Measurements from ENCODE around the gene EHD3.

Gene EHD3

DNA sequence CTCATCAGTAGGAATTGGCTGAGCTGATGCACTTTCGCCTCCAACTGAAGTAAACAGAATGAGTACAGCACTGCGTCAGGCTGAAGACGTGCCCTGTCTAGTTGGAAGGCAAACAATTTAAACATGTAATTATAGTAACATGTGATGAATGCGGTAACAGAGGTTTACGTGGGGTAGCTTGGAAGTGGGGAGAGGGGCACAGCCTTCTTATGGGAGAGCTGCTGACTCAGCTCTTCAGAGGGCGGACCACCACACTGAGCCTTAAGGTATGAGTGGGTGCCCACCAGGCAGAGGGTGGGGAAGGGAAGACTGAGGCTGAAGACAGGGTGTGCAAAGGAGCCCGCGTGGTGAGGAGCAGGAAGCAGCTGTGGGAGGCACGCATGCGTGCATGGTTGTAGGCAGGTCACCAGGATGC is 6.2 kb upstream of the EHD3 start:
- Histone ChIP-seq H3K27me3 (ENCODE audit: control insufficient read depth, insufficient read depth, low read length) (peaks cover 40% of the 10 kb centered on the region), H3K36me3 (ENCODE audit: insufficient read depth, low read length) (no peaks in the 10 kb centered on the region), H3K9ac (ENCODE audit: low read depth, low read length) (no peak overlapping the region), H3K4me1 (ENCODE audit: control insufficient read depth, insufficient read depth, low read length) (no peaks in the 10 kb centered on the region), H3K9me3 (replicated peaks; ENCODE audit: low read length) (no peaks in the 10 kb centered on the region), H3K4me3 (ENCODE audit: low read length) (no peak overlapping the region), H3K4me2 (ENCODE audit: low read length) (no peak overlapping the region)

DNA sequence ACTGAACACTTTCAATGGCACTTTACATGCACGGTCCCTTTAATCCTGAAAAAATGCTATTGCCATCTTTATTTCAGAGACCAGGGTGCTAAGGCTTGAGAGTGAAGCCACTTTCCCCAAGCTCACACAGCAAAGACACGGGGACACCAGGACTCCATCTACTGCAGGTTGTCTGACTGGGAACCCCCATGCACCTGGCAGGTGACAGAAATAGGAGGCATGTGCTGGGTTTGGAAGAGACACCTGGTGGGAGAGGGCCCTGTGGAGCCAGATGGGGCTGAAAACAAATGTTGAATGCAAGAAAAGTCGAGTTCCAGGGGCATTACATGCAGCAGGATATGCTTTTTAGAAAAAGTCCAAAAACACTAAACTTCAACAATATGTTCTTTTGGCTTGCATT is 5.2 kb upstream of the EHD3 start:
- Histone ChIP-seq H3K27me3 (ENCODE audit: control insufficient read depth, insufficient read depth, low read length) (peaks cover 34% of the 10 kb centered on the region), H3K4me1 (ENCODE audit: control insufficient read depth, insufficient read depth, low read length) (no peaks in the 10 kb centered on the region), H3K4me3 (ENCODE audit: low read length) (no peak overlapping the region), H3K9ac (ENCODE audit: low read depth, low read length) (no peak overlapping the region), H3K4me2 (ENCODE audit: low read length) (no peak overlapping the region), H3K36me3 (ENCODE audit: insufficient read depth, low read length) (no peaks in the 10 kb centered on the region), H3K9me3 (replicated peaks; ENCODE audit: low read length) (no peaks in the 10 kb centered on the region)

DNA sequence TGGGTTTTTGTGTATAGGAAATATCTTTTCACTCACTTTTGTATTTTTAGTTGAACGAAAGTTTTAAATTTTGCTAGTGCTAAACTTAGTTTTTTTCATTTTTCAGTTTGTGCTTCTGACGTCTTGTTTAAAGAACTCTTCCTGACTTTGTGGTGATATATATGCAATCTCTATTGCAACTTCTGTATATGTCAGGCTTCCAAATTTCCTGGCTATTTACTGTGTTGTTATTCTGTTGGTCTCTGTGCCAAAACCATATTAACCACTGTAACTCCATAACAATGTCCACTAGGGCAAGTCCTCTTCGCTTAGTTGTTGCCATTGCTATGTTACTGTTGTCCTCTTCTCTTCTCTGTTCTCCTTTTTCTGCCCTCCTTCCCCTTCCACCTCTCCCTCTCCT is 3.2 kb upstream of the EHD3 start:
- Histone ChIP-seq H3K4me2 (ENCODE audit: low read length) (no peak overlapping the region), H3K4me3 (ENCODE audit: low read length) (no peak overlapping the region), H3K9ac (ENCODE audit: low read depth, low read length) (no peak overlapping the region), H3K9me3 (replicated peaks; ENCODE audit: low read length) (no peaks in the 10 kb centered on the region), H3K4me1 (ENCODE audit: control insufficient read depth, insufficient read depth, low read length) (peaks cover 6% of the 10 kb centered on the region), H3K27me3 (ENCODE audit: control insufficient read depth, insufficient read depth, low read length) (peaks cover 32% of the 10 kb centered on the region), H3K36me3 (ENCODE audit: insufficient read depth, low read length) (no peaks in the 10 kb centered on the region)

DNA sequence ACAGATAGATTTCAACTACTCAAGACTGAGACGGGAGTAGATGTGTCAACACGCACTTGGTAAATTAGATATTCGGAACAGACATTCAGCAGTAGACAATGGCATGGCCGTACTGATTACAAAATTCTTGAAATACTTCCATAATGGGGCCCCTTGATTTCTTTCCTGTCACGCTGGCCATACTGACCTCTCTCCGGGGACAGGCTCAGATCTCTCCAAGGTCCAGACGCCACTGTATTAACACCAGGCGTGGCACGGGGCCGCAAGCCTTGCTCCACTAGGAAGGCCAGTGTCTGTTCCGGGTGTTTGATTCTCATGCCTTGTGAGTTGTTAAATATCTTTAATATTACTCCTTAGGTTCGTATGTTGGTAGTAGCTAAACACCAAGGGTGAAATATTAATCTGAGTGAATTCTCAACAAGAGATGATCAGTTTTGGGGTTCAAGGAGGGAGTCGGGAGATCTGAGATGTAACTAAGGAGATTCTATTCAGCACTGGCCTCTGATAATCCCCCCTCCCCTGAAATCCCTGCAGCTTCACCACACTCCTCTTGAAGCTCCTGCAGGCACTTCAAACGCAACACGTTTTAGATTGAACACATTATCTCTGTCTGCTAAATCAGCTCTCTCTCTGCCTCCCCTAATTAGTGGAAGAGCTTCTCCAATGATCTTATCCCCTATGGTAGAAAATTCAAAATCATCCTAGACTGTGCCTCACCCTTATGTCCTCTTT is 2.2 kb upstream of the EHD3 start:
- Histone ChIP-seq H3K9ac (ENCODE audit: low read depth, low read length) (no peak overlapping the region), H3K27me3 (ENCODE audit: control insufficient read depth, insufficient read depth, low read length) (peaks cover 22% of the 10 kb centered on the region), H3K4me2 (ENCODE audit: low read length) (no peak overlapping the region), H3K4me1 (ENCODE audit: control insufficient read depth, insufficient read depth, low read length) (peaks cover 6% of the 10 kb centered on the region), H3K9me3 (replicated peaks; ENCODE audit: low read length) (no peaks in the 10 kb centered on the region), H3K36me3 (ENCODE audit: insufficient read depth, low read length) (no peaks in the 10 kb centered on the region), H3K4me3 (ENCODE audit: low read length) (no peak overlapping the region)

DNA sequence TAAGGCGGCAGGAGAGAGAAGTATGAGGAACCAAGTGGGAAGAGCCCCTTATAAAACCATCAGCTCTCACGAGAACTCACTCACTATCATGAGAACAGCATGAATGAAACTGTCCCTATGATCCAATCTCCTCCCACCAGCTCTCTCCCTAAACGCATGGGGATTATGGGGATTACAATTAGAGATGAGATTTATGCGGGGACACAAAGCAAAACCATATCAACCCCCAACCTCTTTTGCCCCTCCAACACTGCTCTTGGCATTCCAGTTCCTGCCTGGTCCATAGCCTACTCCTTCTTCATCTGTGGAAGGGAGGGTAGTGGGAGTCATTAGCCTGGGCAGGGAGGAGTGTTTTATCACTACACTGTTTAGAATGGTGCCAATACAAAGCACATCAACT is 1.4 kb upstream of the EHD3 start:
- H3K4me2 ChIP-seq (ENCODE audit: low read length) = no peak overlapping the region
- H3K9me3 ChIP-seq (replicated peaks; ENCODE audit: low read length) = no peaks in the 10 kb centered on the region
- peaks cover 14% of the 10 kb centered on the region for H3K27me3 ChIP-seq (ENCODE audit: control insufficient read depth, insufficient read depth, low read length)
- peaks cover 6% of the 10 kb centered on the region for H3K4me1 ChIP-seq (ENCODE audit: control insufficient read depth, insufficient read depth, low read length)
- no peak overlapping the region for H3K9ac ChIP-seq (ENCODE audit: low read depth, low read length)
- no peaks in the 10 kb centered on the region for H3K36me3 ChIP-seq (ENCODE audit: insufficient read depth, low read length)
- H3K4me3 ChIP-seq (ENCODE audit: low read length) = no peak overlapping the region

DNA sequence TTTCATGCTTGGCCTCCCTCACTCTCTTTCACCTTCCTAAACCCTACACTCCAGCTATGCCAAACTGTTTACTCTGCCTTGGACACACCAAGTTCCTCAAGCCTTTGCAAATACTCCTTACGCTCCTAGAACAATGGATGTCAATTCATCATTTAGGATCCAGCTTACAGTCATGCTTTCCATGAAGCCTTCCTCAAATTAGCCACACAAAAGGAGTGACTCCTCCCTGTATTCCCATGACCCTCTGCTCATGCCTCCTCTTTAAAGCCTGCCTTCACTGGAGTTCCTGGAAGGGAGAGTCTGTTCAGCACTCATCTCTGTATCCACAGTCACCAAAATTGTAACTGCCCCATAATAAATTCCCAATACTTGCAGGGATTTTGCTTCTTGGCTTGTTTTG is 721 bp upstream of the EHD3 start:
- Histone ChIP-seq H3K4me2 (ENCODE audit: low read length) (peak overlapping the region; percentile 97), H3K9ac (ENCODE audit: low read depth, low read length) (no peak overlapping the region), H3K9me3 (replicated peaks; ENCODE audit: low read length) (no peaks in the 10 kb centered on the region), H3K36me3 (ENCODE audit: insufficient read depth, low read length) (no peaks in the 10 kb centered on the region), H3K27me3 (ENCODE audit: control insufficient read depth, insufficient read depth, low read length) (peaks cover 13% of the 10 kb centered on the region), H3K4me1 (ENCODE audit: control insufficient read depth, insufficient read depth, low read length) (peaks cover 6% of the 10 kb centered on the region), H3K4me3 (ENCODE audit: low read length) (peak overlapping the region; percentile 82)

DNA sequence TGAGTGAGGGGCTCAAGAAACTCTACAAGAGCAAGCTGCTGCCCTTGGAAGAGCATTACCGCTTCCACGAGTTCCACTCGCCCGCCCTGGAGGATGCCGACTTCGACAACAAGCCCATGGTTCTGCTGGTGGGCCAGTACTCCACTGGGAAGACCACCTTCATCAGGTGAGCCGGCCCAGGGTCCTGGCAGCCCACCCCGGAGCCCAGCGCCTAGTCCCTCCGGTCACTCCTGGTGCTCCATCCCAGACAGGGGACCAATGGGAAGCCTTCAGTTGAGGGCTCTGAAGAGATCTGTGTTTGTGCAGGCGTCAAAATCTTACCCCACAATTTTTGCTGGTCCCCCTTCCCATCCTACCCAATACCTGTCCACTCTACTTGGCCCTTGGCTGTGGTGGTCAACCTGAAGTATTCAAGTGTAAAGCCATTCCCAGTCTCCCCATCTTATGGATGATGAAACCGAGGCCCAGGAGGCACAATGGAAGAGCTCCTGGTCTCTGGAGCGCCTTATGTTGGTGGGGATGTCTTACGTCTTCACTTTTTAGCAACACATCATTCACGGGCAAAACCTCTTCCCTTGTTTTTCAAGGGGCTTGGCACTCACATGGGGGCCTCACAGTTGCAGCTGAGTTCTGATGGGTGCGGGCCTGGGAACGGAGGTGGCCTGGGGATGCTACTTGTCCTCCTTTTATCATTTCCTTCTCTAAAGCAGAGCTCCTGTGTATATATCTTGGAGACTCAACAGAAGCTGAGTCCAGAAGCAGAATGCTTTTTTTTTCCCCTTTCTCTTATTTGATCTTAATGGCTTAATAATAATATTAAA is 941 bp downstream of the EHD3 start:
- Histone ChIP-seq H3K36me3 (ENCODE audit: insufficient read depth, low read length) (no peaks in the 10 kb centered on the region), H3K4me3 (ENCODE audit: low read length) (peak overlapping the region; percentile 82), H3K9me3 (replicated peaks; ENCODE audit: low read length) (no peaks in the 10 kb centered on the region), H3K9ac (ENCODE audit: low read depth, low read length) (peak overlapping the region; percentile 75), H3K4me1 (ENCODE audit: control insufficient read depth, insufficient read depth, low read length) (peaks cover 12% of the 10 kb centered on the region), H3K4me2 (ENCODE audit: low read length) (peak overlapping the region; percentile 97), H3K27me3 (ENCODE audit: control insufficient read depth, insufficient read depth, low read length) (peaks cover 10% of the 10 kb centered on the region)

DNA sequence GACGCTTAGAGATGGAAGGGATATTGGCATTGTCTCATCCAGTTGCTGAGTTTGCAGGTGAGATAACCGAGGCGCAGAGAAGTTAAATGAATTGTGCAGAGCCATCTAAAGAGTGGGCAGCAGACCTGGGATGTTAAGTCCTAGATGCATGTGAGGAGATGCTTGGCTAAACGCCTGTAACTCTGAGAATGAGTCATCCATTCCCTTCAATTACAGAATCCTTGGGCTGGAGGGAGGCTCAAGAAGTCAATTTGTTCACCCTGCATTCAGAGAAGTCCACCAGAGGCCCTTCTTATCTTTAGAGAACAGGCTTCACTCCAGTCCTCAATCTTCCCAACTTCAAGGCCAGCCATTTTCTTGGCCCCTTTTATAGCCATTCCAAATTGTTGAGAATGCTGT is 1.6 kb downstream of the EHD3 start:
- Histone ChIP-seq H3K4me2 (ENCODE audit: low read length) (no peak overlapping the region), H3K36me3 (ENCODE audit: insufficient read depth, low read length) (no peaks in the 10 kb centered on the region), H3K4me3 (ENCODE audit: low read length) (no peak overlapping the region), H3K9ac (ENCODE audit: low read depth, low read length) (no peak overlapping the region), H3K9me3 (replicated peaks; ENCODE audit: low read length) (no peaks in the 10 kb centered on the region), H3K4me1 (ENCODE audit: control insufficient read depth, insufficient read depth, low read length) (peaks cover 17% of the 10 kb centered on the region), H3K27me3 (ENCODE audit: control insufficient read depth, insufficient read depth, low read length) (peaks cover 5% of the 10 kb centered on the region)

DNA sequence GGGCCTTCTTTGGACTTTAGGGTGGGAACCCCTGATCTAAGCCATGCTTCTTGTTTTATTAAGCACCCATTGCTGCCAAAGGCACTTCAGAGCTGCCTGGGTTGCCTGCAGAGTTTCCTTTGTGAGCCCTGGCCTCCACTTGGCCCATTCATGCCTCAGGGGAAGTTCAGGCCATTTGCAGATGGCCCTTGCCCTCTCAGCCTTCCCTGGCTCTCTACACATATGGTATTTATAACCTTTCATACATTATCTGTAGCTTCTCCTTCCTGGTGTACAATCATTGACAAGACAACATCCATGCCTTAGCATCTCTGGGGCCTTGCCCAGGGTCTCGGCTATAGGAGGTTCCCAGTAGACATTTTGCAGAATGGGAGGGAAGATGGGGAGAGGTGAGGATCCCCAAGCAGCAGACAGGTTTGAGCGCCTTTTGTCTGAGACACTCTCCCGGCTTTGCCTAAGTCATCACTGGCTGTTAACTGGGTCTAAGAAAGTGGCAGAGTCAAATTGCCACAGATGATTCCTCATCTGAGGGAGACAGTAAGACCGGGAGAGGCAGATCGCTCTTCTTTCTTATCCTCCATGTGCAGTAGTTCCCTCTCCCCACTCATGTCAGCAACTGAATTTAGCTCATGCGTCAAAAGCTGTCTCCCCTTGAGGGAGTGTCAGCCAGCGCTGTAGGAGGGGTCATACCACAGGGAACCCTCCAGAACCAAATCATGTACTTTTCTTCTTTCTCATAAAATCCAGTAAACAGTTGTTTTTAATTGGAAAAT is 2.7 kb downstream of the EHD3 start:
- no peaks in the 10 kb centered on the region for H3K36me3 ChIP-seq (ENCODE audit: insufficient read depth, low read length)
- H3K27me3 ChIP-seq (ENCODE audit: control insufficient read depth, insufficient read depth, low read length) = no peaks in the 10 kb centered on the region
- H3K4me1 ChIP-seq (ENCODE audit: control insufficient read depth, insufficient read depth, low read length) = peaks cover 17% of the 10 kb centered on the region
- no peak overlapping the region for H3K4me3 ChIP-seq (ENCODE audit: low read length)
- H3K9me3 ChIP-seq (replicated peaks; ENCODE audit: low read length) = no peaks in the 10 kb centered on the region
- H3K9ac ChIP-seq (ENCODE audit: low read depth, low read length) = no peak overlapping the region
- H3K4me2 ChIP-seq (ENCODE audit: low read length) = no peak overlapping the region

DNA sequence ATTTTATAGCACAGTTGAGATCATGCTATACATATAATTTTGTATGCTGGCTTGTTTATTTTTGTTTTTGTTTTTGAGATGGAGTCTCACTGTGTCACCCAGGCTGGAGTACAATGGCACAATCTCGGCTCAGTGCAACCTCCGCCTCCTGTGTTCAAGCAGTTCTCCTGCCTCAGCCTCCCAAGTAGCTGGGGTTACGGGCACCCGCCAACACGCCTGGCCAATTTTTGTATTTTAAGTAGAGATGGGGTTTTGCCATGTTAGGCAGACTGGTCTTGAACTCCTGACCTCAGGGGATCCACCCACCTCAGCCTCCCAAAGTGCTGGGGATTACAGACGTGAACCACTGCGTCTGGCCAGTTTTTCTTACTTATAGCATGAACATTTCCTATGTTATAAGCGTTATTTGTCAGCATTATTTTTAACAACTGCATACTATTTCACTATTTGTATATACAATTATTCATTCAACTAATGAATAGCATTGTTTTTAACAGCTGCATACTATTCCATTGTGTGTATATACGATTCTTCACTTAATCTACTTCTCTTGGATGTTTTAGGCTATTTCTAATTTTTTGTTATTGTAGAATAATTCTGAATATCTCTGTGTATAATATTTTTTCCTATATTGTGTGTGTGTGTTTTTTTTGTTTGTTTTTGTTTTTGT is 3.5 kb downstream of the EHD3 start:
- H3K4me3 ChIP-seq (ENCODE audit: low read length) = no peak overlapping the region
- no peak overlapping the region for H3K9ac ChIP-seq (ENCODE audit: low read depth, low read length)
- H3K27me3 ChIP-seq (ENCODE audit: control insufficient read depth, insufficient read depth, low read length) = no peaks in the 10 kb centered on the region
- H3K4me1 ChIP-seq (ENCODE audit: control insufficient read depth, insufficient read depth, low read length) = peaks cover 17% of the 10 kb centered on the region
- H3K9me3 ChIP-seq (replicated peaks; ENCODE audit: low read length) = no peaks in the 10 kb centered on the region
- H3K36me3 ChIP-seq (ENCODE audit: insufficient read depth, low read length) = no peaks in the 10 kb centered on the region
- no peak overlapping the region for H3K4me2 ChIP-seq (ENCODE audit: low read length)
